T47D (cell line): ENCODE results near the gene ESRP2.

Source experiments
- DNase-seq, 2 experiments: peaks; one replicate each; pipeline versions ENCODE4 v3.0.0 to v3.0.0-alpha.2; 2011 to 2012; ENCODE audit warnings: low read depth in 1 of 2, low spot score in 1 of 2
- JUND ChIP-seq: IDR thresholded peaks from 2 replicates; pipeline ENCODE4 v1.6.1; 2012; ENCODE audit warnings: low read depth
- in situ Hi-C: cut with HindIII; loops from 2 replicates; pipeline ENCODE4 v1.10.0; 2016; ENCODE audit warnings: low sequenced_read_pairs, low pct_unique_long_range_greater_than_20kb

Gene ESRP2

DNA sequence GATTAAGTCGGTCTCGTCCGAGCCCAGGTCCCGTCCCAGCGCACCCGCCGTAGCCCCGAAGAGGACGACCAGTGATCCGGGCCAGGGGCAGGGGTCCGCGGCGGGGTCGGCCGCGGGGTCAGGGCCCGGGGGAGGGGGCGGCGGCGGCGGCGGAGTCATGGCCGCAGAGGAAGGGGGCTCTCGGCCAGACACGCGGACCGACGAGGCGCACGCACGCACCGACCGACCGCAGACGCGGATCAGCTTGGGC, at the start of gene ESRP2:
Gene ESRP2, minus strand, starts transcription at position 241 of the 250 bp plus-strand sequence. Its CDS starts 82 bp downstream, at position 159.
- in situ Hi-C loops, result no loop called here
- no peak for DNase-seq
- TF ChIP-seq JUND, result no peak

DNA sequence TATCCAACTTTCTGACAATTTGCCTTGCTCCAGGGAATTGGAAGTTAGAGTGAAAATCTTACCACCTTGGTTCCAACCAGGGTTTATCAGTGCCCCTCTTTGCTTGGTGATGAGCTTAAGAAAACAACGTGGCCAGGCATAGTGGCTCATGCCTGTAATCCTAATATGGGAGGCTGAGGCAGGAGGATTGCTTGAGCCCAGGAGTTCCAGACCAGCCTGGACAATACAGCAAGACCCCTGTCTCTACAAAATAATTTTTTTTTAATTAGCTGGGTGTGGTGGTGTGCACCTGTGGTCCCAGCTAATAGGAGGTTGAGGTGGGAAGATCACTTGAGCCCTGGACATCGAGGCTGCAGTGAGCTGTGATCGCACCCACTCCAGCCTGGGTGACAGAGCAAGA, 49.8 kb upstream of the ESRP2 start:
- no peak for DNase-seq
- no peak for TF ChIP-seq JUND
- in situ Hi-C loops, result no loop called here

DNA sequence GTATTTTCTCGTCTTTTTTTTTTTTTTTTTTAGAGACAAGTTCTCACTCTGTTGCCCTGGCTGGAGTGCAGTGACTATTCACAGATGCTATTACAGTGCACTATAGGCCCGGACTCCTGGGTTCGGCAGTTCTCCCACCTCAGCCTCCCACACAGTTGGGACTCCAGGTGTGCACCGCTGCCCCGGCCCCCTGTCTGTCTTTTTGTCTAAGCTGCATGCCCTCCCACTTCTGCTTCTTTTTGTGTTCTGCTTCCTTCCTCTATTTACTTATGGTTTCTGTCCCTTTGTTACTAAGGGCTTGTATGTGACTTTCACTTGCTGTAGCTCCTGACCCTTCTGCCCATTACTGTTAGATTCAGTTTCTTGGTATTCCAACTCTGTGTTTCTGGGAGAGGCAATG, 48.9 kb upstream of the ESRP2 start:
- TF ChIP-seq JUND, result no peak
- in situ Hi-C loops, result no loop called here
- no peak for DNase-seq

DNA sequence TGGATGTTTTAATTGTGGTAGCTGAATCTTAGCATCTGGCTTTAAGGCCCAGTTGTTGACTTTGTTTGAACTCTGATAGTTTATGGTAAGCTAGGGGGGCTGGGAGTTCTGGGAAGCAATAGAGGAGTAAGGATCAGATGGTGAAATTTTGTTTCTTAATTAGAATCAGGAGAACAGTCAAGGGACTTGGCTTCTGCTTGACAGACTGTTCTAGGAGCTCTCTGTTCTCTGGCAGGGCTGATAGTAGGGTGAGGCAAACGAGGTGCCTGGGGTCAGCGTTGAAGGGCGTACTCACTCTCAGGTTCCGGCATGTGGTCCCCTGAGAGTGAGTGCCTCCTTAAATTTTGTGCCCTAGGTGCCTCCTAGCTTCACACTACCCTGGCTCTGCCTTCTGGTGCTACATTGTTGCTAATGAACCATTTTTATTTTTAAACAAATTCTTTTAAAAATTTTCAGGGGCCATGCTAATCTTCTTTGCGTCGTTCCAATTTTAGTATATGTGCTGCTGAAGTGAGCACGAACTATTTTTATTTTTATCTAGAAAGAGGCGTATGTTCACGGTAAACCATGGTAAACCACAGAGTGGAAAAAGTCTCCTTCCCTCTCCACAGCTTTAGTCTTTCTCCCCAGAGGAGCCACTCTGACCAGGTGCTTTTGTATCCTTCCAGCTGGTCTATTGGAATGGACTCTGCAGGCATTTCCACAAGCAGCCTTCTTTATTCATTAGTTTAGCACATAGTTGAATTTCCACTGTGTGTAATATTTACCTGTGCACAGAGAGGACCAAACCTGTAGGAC, 48.1 kb upstream of the ESRP2 start:
- in situ Hi-C loops, result no loop called here
- TF ChIP-seq JUND, result no peak
- DNase-seq, result no peak

GRCh38 chr16:68283346-68283745, 47.4 kb upstream of the ESRP2 start:
- in situ Hi-C loops, result no loop called here
- no peak for DNase-seq
- TF ChIP-seq JUND, result no peak

DNA sequence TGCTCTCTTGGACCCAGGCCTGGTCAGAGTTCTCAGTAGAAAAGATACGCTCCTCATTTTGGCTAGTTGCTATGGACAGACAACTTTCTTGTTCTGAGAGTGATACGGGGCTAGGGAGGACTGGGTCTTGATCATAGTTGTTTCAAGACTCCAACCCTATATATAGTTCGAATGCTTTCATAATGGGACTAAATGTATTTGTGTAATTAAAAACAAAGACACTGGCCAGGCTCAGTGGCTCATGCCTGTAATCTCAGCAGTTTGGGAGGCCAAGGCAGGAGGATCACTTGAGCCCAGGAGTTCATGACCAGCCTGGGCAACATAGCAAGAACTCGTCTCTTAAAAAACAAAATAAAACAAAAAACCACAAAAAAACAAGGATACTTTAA, 46.1 kb upstream of the ESRP2 start:
- TF ChIP-seq JUND, result no peak
- in situ Hi-C loops, result no loop called here
- no peak for DNase-seq

DNA sequence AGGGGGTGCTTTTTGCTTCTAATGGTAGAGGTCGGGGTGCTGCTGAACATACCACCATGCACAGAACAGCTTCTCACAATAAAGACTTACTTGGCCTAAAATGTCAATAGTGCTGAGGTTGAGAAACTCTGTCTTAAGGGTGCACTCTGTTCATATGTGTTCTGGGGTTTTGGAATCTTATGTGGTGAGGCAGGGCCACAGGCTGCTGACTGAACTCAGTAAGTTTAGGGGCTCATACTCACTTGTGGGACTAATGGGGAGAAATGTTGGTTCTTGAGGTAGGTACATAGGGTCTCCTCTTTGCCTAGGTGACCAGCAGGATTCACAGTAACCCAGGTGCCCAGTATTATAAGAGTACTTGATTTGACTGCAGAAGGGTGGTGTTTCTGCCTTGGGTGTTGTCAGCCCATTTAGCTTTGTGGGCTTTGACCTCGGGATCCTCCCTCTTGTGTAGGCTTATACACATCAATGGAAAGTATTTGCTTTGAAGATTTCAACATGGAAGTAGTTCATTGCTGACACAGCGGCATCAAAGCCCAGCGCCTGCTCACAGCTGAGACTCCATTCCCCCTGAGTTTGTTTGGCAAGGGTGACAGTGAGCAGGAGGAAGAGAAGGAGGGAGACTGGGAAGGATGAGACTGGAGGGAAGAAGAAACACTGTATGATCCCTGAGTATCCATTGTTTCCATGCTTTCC, 45.6 kb upstream of the ESRP2 start:
- DNase-seq, result no peak
- in situ Hi-C loops, result no loop called here
- TF ChIP-seq JUND, result no peak

DNA sequence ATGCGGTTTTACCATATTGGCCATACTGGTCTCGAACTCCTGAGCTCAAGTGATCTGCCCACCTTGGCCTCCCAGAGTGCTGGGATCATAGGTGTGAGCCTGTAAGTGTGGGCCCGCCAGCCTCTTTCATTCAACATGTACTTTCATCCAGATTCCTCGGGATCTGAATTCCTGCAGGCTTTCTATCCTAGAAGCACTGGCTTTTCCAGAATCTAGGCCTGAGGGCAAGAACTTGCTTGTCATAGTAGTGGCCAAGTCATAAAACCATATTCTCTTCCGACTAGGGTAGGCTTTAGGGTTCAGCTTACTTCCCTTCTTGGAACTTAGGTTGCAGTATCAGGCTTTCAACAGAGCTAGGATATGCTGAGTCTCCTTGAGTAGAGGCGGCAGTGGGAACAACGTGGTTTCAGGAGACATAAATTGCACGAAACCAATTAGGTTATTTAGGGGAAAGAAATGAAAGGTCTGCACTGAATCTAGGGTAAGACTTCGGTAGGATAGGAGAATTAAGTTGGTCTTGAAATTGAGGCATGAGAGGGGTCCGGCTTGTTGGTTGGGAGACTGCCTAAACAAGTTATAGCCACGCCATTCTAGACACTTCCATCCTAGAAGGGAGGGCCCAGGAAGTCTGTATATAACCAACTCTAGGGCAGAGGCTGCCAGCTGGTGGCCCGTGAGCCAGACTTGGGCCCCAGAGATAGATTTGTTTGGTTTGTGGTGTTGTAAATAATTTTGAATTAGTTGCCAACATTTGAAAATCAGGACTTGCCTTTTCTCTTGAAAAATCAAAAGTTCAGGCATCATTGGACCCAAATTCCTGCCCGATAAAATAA, 44.0 kb upstream of the ESRP2 start:
- in situ Hi-C loops, result no loop called here
- peak in 1 of 2 experiments; percentile 75 for DNase-seq
- no peak for TF ChIP-seq JUND

GRCh38 chr16:68276223-68276622, 40.3 kb upstream of the ESRP2 start:
- no peak for TF ChIP-seq JUND
- DNase-seq, result no peak
- in situ Hi-C loops, result no loop called here

GRCh38 chr16:68275611-68276191, 39.8 kb upstream of the ESRP2 start:
- TF ChIP-seq JUND, result no peak
- peak in 1 of 2 experiments; percentile 60 for DNase-seq
- in situ Hi-C loops, result no loop called here

GRCh38 chr16:68274441-68274840, 38.5 kb upstream of the ESRP2 start:
- DNase-seq, result no peak
- TF ChIP-seq JUND, result no peak
- in situ Hi-C loops, result no loop called here

DNA sequence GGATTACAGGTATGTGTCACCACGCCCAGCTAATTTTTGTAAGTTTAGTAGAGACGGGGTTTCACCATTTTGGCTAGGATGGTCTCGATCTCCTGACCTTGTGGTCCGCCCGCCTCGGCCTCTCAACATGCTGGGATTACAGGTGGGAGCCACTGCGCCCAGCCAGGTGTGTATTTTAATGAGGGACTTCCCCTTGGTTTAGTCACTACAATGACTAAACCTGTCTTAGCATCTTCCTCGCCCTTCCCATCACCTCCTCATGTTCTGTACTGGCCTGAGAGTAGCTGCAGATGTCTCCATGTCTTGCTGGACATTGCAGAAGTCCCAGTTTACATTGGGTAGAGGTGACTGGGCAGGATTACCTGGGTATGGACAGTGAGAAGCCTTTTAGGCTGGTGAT, 38.0 kb upstream of the ESRP2 start:
- no peak for DNase-seq
- in situ Hi-C loops, result no loop called here
- TF ChIP-seq JUND, result no peak

GRCh38 chr16:68273459-68273858, 37.5 kb upstream of the ESRP2 start:
- no peak for TF ChIP-seq JUND
- no peak for DNase-seq
- in situ Hi-C loops, result no loop called here
